GM23248 (cell line): ENCODE results near the gene FBXO15.

ENCODE experiments used
- EZH2 ChIP-seq: fragments of 200-600 bp; sonication (generic); IDR thresholded peaks from 2 replicates; pipeline ENCODE4 v1.6.1; 2018; ENCODE audit warnings: antibody characterized with exemption, mild to moderate bottlenecking; ENCODE audit not compliant: insufficient read depth, poor library complexity, severe bottlenecking
- EZH2phosphoT487 ChIP-seq: fragments of 200-600 bp; sonication (generic); IDR thresholded peaks from 2 replicates; pipeline ENCODE4 v1.6.1; 2018; ENCODE audit warnings: antibody characterized with exemption, moderate library complexity, mild to moderate bottlenecking, low read depth; ENCODE audit not compliant: insufficient read depth

DNA sequence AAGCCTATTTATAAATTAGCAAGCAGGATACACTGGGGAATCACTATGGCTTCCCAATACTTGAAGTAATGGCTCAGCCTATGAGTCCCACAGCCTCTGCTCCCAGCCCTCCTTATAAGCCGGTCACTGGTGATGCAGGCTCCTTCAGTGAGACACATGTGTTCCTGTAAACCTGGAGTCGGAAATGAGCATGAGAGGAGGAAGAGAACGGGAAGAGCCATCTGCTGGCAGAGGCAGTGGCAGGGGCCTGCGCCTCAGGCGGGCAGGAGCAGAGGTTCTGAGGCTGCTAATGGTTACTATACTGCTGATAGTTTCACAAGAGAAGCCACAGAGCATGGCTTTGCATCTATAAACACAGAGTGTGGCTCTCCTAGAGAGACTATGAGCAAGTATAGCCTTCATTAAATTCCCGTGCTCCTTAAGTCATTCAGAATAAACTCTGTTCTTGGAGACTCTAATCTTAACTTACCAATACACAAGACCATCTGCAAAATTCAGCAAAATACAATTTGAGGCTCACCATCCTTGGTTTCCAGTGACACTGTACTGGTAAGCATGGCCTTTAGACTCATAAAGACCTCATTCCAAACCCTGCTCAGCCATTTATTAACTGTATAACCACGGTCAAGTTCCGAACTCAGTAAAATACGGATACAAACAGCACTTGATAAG lies 63.3 kb downstream of the FBXO15 start:
- TF ChIP-seq EZH2 (no peak), EZH2phosphoT487 (no peak)
